GM11168 (cell line): ENCODE measurements around the gene SKAP2.

Experiments used
- in situ Hi-C: fragments of 300-500 bp; cut with MboI; formaldehyde crosslinking; loops from one replicate; pipeline ENCODE4 v1.12.0; 2022; ENCODE audit warnings: low sequenced_read_pairs; ENCODE audit not compliant: unreplicated experiment

Gene SKAP2

GRCh38 chr7:26626687-26627086 is 237.7 kb downstream of the SKAP2 start:
- in situ Hi-C loops, result no loop called here

- in situ Hi-C loops, result no loop called here
Measured at GRCh38 chr7:26626156-26626555, 238.2 kb downstream of the SKAP2 start.

- in situ Hi-C loops, result no loop called here
Measured at GRCh38 chr7:26625286-26625685, 239.1 kb downstream of the SKAP2 start.

GRCh38 chr7:26624839-26625238 is 239.6 kb downstream of the SKAP2 start:
- in situ Hi-C loops, result no loop called here

- in situ Hi-C loops, result no loop called here
Measured at GRCh38 chr7:26624431-26624830, 240.0 kb downstream of the SKAP2 start.

GRCh38 chr7:26620352-26620751 is 244.0 kb downstream of the SKAP2 start:
- in situ Hi-C loops, result no loop called here

GRCh38 chr7:26619348-26619984 is 244.9 kb downstream of the SKAP2 start:
- in situ Hi-C loops, result no loop called here

GRCh38 chr7:26618898-26619297 is 245.5 kb downstream of the SKAP2 start:
- in situ Hi-C loops, result no loop called here

- in situ Hi-C loops, result no loop called here
Measured at GRCh38 chr7:26618449-26618848, 245.9 kb downstream of the SKAP2 start.
